Peyer's patch (tissue), 4 donors: Measurements from ENCODE around the gene NEK8. TPM values are rescaled to one million over a fixed set of nuclear protein-coding genes. Genes with fewer than 3 reads are reported as not detected.

ENCODE experiments used
- DNase-seq, 3 donors: peaks; one replicate each; pipeline ENCODE4 v3.0.0-alpha.2; 2017 to 2019
- H3K27ac ChIP-seq, 4 donors: fragments of 200-600 bp; sonication (generic); one replicate each; pipeline ENCODE4 v1.5.1; 2016 to 2019
- H3K27me3 ChIP-seq, 2 donors: fragments of 200-600 bp; sonication (generic); one replicate each; pipeline ENCODE4 v1.5.1; 2019
- H3K36me3 ChIP-seq, 3 donors: fragments of 200-600 bp; sonication (generic); one replicate each; pipeline ENCODE4 v1.5.1; 2016 to 2019
- H3K4me1 ChIP-seq, 4 donors: fragments of 200-600 bp; sonication (generic); one replicate each; pipeline ENCODE4 v1.5.1; 2016 to 2019
- H3K4me3 ChIP-seq, 4 donors: fragments of 200-600 bp; sonication (generic); 1 replicate in 3 of 4; 2 replicates in 1 of 4; pipeline ENCODE4 v1.5.1; 2016 to 2019; ENCODE audit warnings: mild to moderate bottlenecking in 1 of 4
- H3K9me3 ChIP-seq, 4 donors: fragments of 200-600 bp; sonication (generic); one replicate each; pipeline ENCODE4 v1.5.1; 2016 to 2019; ENCODE audit warnings: mild to moderate bottlenecking in 1 of 4
- POLR2A ChIP-seq, 2 donors: fragments of 450-650 bp; IDR thresholded peaks; one replicate each; pipeline ENCODE4 v1.5.1; 2017; ENCODE audit warnings: antibody characterized with exemption in 2 of 2, mild to moderate bottlenecking in 2 of 2, moderate library complexity in 2 of 2
- total RNA-seq, 4 donors: library from RNA; depleted of rRNA; stranded (reverse); fragments of >200 nt; gene quantifications; one replicate each; pipeline ENCODE4 v1.1.0, GENCODE V29; 2016
- TF ChIP-seq, protein P1 (sequence below), 6 experiments: fragments of 450-650 bp in 4 of 6; fragments of 200-600 bp in 2 of 6; sonication (generic) in 1 of 6; IDR thresholded peaks; one replicate each; pipeline ENCODE4 v1.5.1; 2017 to 2019; ENCODE audit warnings: antibody characterized with exemption in 6 of 6, mild to moderate bottlenecking in 3 of 6, moderate library complexity in 1 of 6

NEK8 gene
- total RNA-seq, 4 donors from 2014 or later, result 7.4 to 89.1 (median 14.0) TPM

- no peak overlapping the region for H3K4me3 ChIP-seq
- no peak for DNase-seq
Measured at GRCh38 chr17:28700830-28701492, 27.6 kb upstream of the NEK8 start.

DNA sequence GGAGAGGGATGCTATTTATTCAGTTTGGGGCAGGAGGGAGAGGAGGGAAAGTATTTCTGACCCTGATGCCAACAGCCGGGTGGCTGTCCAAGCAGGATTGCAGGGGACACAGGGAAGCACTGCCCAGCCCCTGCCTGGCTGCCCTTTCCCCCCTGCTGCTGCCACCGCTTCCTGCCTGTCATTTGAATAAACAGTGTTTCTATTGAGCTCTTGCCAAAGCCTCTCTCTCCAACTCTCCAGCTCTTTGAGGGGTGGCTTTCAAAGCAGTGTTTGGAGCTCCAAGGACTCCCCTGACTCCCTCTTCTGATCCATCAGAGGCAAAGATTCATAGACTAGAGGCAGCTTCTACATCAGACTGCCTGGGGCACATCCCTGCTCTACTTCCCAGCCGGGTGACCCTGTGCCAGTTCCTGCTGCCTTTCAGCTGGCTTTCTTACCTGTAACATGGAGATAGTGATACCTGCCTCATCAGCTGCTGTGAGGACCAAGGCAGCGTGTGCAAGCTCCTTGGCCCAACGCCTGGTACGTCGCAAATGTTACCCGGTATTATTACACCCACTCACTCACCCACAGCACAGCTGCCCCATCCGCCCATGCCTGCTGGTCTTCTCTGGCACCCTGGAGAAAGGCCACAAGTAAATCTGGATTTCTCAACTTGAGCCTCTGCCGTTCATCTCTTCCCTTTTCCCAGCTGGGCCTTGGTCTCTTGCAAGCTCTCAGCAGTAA is 26.4 kb upstream of the NEK8 start:
- Histone ChIP-seq H3K27ac (no peak overlapping the region), H3K27me3 (no peaks in the 10 kb centered on the region), H3K4me1 (peaks cover 0 to 29% (median 2%) of the 10 kb centered on the region in 4 donors), H3K36me3 (peaks cover 0 to 64% (median 0%) of the 10 kb centered on the region in 3 donors), H3K9me3 (no peaks in the 10 kb centered on the region), H3K4me3 (no peak overlapping the region)
- DNase-seq, result no peak
- TF ChIP-seq POLR2A (IDR thresholded peaks at IDR 0.05), result no peak
- TF ChIP-seq, protein P1, sequence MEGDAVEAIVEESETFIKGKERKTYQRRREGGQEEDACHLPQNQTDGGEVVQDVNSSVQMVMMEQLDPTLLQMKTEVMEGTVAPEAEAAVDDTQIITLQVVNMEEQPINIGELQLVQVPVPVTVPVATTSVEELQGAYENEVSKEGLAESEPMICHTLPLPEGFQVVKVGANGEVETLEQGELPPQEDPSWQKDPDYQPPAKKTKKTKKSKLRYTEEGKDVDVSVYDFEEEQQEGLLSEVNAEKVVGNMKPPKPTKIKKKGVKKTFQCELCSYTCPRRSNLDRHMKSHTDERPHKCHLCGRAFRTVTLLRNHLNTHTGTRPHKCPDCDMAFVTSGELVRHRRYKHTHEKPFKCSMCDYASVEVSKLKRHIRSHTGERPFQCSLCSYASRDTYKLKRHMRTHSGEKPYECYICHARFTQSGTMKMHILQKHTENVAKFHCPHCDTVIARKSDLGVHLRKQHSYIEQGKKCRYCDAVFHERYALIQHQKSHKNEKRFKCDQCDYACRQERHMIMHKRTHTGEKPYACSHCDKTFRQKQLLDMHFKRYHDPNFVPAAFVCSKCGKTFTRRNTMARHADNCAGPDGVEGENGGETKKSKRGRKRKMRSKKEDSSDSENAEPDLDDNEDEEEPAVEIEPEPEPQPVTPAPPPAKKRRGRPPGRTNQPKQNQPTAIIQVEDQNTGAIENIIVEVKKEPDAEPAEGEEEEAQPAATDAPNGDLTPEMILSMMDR (IDR thresholded peaks at IDR 0.05), result no peak

More at GRCh38 chr17:28700830-28701492, 27.6 kb upstream of the NEK8 start:
- no peak overlapping the region for H3K27ac ChIP-seq
- TF ChIP-seq, protein P1 (IDR thresholded peaks at IDR 0.05), result no peak
- no peak for TF ChIP-seq POLR2A (IDR thresholded peaks at IDR 0.05)
- H3K4me1 ChIP-seq, result peaks cover 0 to 30% (median 2%) of the 10 kb centered on the region in 4 donors
- H3K27me3 ChIP-seq, result no peaks in the 10 kb centered on the region
- H3K9me3 ChIP-seq, result no peaks in the 10 kb centered on the region
- H3K36me3 ChIP-seq, result peaks cover 0 to 76% (median 0%) of the 10 kb centered on the region in 3 donors

- Histone ChIP-seq H3K9me3 (no peaks in the 10 kb centered on the region), H3K27me3 (no peaks in the 10 kb centered on the region), H3K27ac (no peak overlapping the region), H3K4me1 (peaks cover 0 to 23% (median 2%) of the 10 kb centered on the region in 4 donors), H3K4me3 (no peak overlapping the region), H3K36me3 (peaks cover 0 to 58% (median 0%) of the 10 kb centered on the region in 3 donors)
- TF ChIP-seq POLR2A (IDR thresholded peaks at IDR 0.05), result no peak
- TF ChIP-seq, protein P1 (IDR thresholded peaks at IDR 0.05), result no peak
- no peak for DNase-seq
Measured at GRCh38 chr17:28702752-28703150, 25.8 kb upstream of the NEK8 start.

DNA sequence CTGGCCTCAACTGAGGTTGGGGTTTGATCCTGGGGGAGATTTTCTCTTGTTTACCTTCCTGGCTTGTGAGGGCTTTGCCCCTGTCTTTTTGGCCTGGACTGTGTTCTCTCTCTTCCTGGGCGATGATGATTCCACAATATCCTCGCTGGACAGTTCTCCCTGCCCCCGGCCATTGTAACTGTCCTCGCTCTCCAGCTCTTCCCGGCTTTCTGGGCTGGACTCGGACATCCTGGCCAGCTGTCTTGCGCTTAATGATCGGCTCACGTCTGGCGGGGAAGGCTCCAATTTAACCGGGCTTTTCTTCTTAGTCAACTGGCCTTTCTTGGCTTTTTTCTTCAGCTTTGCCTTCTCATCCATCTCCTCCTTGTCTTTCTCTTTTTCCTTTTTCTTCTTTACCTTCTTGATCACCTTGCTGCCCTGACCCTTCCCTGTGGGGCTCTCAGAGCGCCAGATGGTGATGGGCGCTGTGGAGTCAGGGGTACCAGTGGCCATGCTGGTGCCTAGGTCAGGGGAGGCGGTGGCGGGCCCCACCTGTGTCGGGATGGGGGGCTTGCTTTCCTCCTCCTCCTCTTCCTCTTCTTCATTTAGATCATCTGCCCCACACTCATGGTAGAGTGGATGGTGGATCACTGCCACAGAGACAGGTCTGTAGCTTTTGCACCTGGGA is 24.9 kb upstream of the NEK8 start:
- DNase-seq, result no peak
- H3K9me3 ChIP-seq, result no peaks in the 10 kb centered on the region
- H3K27ac ChIP-seq, result no peak overlapping the region
- H3K27me3 ChIP-seq, result no peaks in the 10 kb centered on the region
- H3K4me3 ChIP-seq, result no peak overlapping the region
- H3K4me1 ChIP-seq, result peaks cover 0 to 19% (median 2%) of the 10 kb centered on the region in 4 donors
- H3K36me3 ChIP-seq, result peaks cover 0 to 49% (median 0%) of the 10 kb centered on the region in 3 donors
- TF ChIP-seq, protein P1 (IDR thresholded peaks at IDR 0.05), result no peak
- TF ChIP-seq POLR2A (IDR thresholded peaks at IDR 0.05), result no peak

DNA sequence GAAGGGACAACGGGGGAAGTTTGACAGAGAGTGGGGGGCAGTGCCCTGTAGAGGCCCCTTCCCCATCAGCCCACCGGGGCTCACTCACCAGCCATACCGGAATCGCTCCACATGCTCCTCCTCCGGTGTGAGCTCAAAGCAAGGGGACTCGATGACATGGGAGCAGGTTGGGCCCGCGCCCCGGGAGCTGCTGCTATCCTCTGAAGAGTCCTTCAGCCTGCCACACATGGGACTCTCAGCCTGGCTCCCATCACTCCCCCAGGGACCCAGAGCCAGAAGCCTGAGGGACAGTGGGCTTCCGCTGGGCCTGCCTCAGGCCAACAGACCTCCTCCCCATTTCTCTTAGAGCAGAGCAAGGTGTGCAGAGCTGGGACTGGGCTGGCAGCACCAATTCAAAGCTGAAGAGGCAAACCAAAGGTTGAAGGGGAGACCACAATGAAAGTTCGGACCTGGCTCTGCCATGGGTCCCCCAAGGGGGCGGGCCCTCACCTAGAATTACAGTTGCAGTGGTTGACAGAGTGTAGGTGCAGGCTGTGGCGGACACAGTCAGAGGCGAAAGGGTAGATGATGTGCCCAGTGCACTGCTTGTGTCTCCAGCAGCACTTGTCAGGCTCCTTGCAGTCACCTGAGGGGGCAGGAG is 24.2 kb upstream of the NEK8 start:
- DNase-seq, result no peak
- no peak for TF ChIP-seq POLR2A (IDR thresholded peaks at IDR 0.05)
- TF ChIP-seq, protein P1 (IDR thresholded peaks at IDR 0.05), result no peak
- H3K4me1 ChIP-seq, result peaks cover 0 to 19% (median 2%) of the 10 kb centered on the region in 4 donors
- H3K36me3 ChIP-seq, result peaks cover 0 to 43% (median 0%) of the 10 kb centered on the region in 3 donors
- no peaks in the 10 kb centered on the region for H3K27me3 ChIP-seq
- no peak overlapping the region for H3K4me3 ChIP-seq
- no peak overlapping the region for H3K27ac ChIP-seq
- no peaks in the 10 kb centered on the region for H3K9me3 ChIP-seq
